Motor neuron (in vitro differentiated cells): ENCODE data around the gene ST3GAL4. TPM values are rescaled to one million over a fixed set of nuclear protein-coding genes. Genes with fewer than 3 reads are reported as not detected.
"Not testable (repeated sequence)": the region's sequence is repeated elsewhere in the genome, so short reads cannot be mapped to it uniquely, and the experiment has no call there.

Experiments used
- ATAC-seq, 8 experiments: fragments of 200-7000 bp; cut with Tn5 transposase; replicated peaks in 6 of 8; 2 replicates each; pipeline ENCODE4 v1.8.0; 2021; ENCODE audit warnings: mild to moderate bottlenecking in 8 of 8, moderate library complexity in 8 of 8
- H3K27ac ChIP-seq, 2 donors: fragments of 250-450 bp; sonication (Bioruptor Pico); 2 replicates each; pipeline ENCODE4 v1.9.0; 2021; ENCODE audit warnings: antibody characterized with exemption in 2 of 2, mild to moderate bottlenecking in 2 of 2, moderate library complexity in 1 of 2
- H3K4me1 ChIP-seq, 2 donors: fragments of 250-450 bp; sonication (Bioruptor Pico); replicated peaks in 1 of 2; 2 replicates each; pipeline ENCODE4 v1.6.1; 2021; ENCODE audit warnings: antibody characterized with exemption in 2 of 2, mild to moderate bottlenecking in 2 of 2, moderate library complexity in 1 of 2
- H3K4me3 ChIP-seq, 5 donors: fragments of 250-450 bp; sonication (Bioruptor Pico); 2 replicates each; pipeline ENCODE4 v1.9.0; 2021; ENCODE audit warnings: antibody characterized with exemption in 5 of 5, mild to moderate bottlenecking in 5 of 5, moderate library complexity in 4 of 5
- whole genome bisulfite sequencing, 10 experiments: fragments of 450-650 bp; shearing (Covaris generic); methylation state at CpG; one replicate each; pipeline ENCODE4 v1.0.0; 2022; 5-methylcytosine and 5-hydroxymethylcytosine counted together
- in situ Hi-C, 9 experiments: fragments of 400-800 bp; cut with MboI; loops; one replicate each; pipeline ENCODE4 v1.15.0; 2021; ENCODE audit warnings: low sequenced_read_pairs in 9 of 9, low pct_unique_long_range_greater_than_20kb in 2 of 9; ENCODE audit not compliant: unreplicated experiment in 9 of 9
- total RNA-seq, 8 experiments: library from RNA; unstranded; fragments of 300-600 nt; gene quantifications; 2 replicates each; pipeline versions ENCODE4 v1.2.3 to v1.2.4, GENCODE V29; 2022

Gene ST3GAL4
- total RNA-seq, 8 experiments from 2014 or later = 5.6 to 98.9 (median 11.3) TPM

DNA sequence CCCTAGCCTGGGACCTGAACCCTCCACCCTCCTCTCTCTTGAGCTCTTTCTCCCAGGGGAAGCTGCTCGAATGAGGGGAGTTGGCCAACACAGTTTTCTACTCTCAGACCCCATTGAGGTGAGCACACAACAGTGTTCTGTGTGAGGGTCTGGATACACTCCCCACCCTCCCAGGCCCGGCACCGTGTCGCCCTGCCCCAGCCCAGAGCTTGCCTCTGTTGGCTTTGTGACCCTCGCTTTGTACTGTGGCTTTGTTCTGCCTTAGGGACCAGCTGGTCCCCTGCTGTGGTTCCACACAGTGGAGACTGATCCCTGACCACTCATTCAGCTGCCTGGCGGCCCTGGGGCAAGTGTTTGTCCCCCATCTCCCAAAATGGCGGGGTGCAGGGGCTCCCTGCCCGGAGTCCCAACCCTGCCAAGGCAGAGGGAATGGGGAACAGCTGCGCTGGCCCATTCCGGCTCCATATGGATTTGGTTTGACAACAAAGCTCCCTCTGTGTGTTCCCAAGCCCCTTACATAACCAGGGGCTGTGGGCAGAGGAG, 8.3 kb downstream of the ST3GAL4 start:
- in situ Hi-C loops = no loop called here
- Histone ChIP-seq H3K4me1 (peaks cover 0 to 7% of the 10 kb centered on the region in 2 donors), H3K27ac (no peak overlapping the region), H3K4me3 (no peak overlapping the region)
- ATAC-seq = peak in 2 of 8 experiments; percentile 10 to 35
- WGBS, 10 experiments = 100% methylated on average over 1 of the region's 10 CpGs; no CpG with 5 or more reads in 9 of the 10 experiments

- ATAC-seq, H3K27ac ChIP-seq, in situ Hi-C loops, H3K4me3 ChIP-seq, H3K4me1 ChIP-seq: not testable (repeated sequence)
- no CpG with 5 or more reads among the region's 9 CpGs for WGBS, 10 experiments
Observed at GRCh38 chr11:126364735-126365134, 9.2 kb downstream of the ST3GAL4 start.

DNA sequence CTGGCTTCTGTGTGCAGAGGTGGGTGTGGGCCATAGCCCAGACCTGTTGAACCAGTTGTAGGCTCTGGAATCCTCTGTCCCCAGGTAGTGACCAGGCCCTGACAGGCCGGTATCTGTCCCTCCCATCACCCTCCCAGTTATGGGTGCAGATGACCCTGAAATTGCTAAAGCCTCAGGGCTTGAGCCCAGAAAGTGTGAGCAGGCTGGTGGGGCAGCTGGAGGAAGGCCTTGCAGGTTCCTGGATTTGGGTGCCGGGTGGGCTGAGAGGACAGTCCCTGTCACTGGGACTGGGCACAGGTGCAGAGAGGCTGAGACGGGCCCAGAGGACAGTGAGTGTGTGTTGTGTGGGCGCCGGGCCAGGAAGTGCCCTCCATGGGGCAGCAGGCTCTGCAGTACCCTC, 10.0 kb downstream of the ST3GAL4 start:
- H3K27ac ChIP-seq, H3K4me1 ChIP-seq, in situ Hi-C loops, H3K4me3 ChIP-seq: not testable (repeated sequence)
- WGBS, 10 experiments = no CpG with 5 or more reads among the region's 5 CpGs
- ATAC-seq = peak in 1 of 8 experiments; percentile 4

- peak in 7 of 8 experiments; percentile 12 to 83 (median 64) for ATAC-seq
- in situ Hi-C loops = no loop called here
- WGBS, 10 experiments = 69 to 100% (median 92%) methylated on average over 1 to 5 of the region's 19 CpGs; no CpG with 5 or more reads in 7 of the 10 experiments
Observed at GRCh38 chr11:126366064-126366822, 10.8 kb downstream of the ST3GAL4 start.

DNA sequence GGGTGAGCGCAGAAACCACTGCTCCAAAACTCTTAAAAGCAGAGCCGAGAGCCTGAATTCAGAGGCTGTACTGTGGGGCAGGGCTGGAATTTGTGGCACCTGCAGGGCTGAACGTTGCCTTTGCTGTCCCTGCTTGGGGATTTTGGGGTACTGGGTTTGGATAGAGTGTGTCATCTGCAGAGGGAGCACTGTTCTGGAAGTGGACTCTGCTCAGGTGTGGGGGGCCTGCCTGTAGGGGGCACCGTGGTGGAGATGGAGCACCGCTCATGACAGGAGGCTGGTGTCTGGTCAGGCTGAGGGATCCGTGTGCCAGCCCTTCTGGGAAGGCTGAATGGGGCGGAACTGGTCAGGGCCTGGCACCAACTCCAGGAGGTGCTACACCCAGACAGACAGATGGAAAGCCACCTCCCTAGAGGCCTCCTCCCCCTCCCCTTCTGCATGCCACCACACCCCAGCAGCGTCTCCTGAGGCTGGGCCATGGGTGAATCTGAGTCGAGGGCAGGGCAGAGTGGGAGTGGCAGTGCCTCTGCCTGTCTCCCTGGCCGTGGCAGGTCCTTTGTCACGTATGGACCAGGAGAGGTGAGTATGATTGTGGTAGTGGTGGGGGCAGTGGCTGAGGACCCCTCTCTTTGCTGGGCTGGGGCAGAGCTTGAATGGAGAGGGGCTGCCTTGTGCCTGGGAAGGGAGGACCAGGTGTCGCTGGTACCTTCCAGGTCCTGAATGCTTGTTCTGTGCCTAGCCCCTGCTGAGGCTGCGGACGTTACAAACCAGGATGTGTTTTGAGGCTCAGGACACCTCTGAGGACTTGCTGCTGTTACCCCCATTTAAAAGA, 11.6 kb downstream of the ST3GAL4 start:
- H3K27ac ChIP-seq, in situ Hi-C loops, H3K4me3 ChIP-seq, H3K4me1 ChIP-seq: not testable (repeated sequence)
- peak in 4 of 8 experiments; percentile 24 to 71 (median 58) for ATAC-seq
- WGBS, 10 experiments = 0 to 100% (median 78%) methylated on average over 1 to 3 of the region's 14 CpGs; no CpG with 5 or more reads in 4 of the 10 experiments

More at GRCh38 chr11:126366064-126366822, 10.8 kb downstream of the ST3GAL4 start:
- no peak overlapping the region for H3K27ac ChIP-seq
- no peak overlapping the region for H3K4me3 ChIP-seq
- H3K4me1 ChIP-seq = peaks cover 0 to 7% of the 10 kb centered on the region in 2 donors

DNA sequence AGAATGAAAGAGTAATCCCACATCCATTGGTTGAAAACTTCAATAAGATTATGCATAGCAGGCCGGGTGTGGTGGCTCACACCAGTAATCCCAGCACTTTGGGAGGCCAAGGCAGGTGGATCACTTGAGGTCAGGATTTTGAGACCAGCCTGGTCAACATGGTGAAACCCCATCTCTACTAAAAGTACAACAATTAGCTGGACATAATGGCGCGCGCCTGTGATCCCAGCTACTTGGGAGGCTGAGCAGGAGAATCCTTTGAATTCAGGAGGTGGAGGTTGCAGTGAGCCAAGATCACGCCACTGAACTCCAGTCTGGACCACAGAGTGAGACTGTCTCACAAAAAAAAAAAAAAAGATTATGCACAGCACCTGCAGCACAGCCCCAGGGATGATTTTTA, 12.3 kb downstream of the ST3GAL4 start:
- in situ Hi-C loops, H3K4me3 ChIP-seq, H3K4me1 ChIP-seq, ATAC-seq, H3K27ac ChIP-seq: not testable (repeated sequence)
- whole genome bisulfite sequencing, 10 experiments = 100% methylated on average over 1 to 4 of the region's 5 CpGs; no CpG with 5 or more reads in 5 of the 10 experiments

DNA sequence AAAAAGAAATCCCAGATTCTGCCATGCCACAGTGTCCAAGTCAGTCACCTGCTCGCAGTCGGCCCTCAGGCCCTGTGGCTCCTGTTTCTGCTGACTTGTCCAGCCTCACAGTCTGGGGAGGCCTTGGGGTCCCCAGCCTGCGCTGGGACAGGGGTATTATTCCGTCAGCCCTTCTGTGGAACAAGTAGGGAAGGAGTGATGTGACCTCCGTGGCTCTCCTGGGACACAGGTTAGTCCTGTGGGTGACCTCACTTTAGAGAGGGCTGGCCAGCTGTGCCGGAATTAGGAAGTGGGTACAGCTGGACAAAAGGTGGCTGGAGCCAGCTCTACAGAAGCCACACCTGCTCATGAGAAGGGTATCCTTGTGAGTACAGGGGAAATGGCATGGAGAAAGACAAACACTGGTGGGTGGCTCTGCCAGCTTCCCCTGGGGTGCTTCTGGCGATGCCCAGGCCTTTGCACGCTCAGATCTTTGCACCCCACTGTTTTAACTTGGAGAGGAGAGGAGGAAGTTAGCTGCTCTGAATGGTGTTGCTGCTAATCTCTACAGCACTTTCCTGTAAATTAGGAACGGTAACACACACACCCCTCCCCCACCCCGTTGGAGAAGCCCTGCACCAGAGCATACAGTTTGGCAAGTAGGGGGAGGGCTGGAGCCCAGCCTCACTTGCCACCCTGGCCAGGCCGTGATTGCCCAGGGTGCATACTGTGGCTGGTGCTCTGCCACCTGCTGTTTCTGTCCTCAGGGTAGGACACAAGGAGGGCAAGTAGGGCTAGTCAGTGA, 13.0 kb downstream of the ST3GAL4 start:
- H3K4me3 ChIP-seq, H3K27ac ChIP-seq, ATAC-seq, H3K4me1 ChIP-seq, in situ Hi-C loops: not testable (repeated sequence)
- 87% methylated on average over 3 of the region's 11 CpGs; no CpG with 5 or more reads in 9 of the 10 experiments for WGBS, 10 experiments

GRCh38 chr11:126370016-126370415, 14.5 kb downstream of the ST3GAL4 start:
- in situ Hi-C loops = no loop called here
- H3K4me1 ChIP-seq = peaks cover 0 to 7% of the 10 kb centered on the region in 2 donors
- no peak for ATAC-seq
- H3K27ac ChIP-seq = no peak overlapping the region
- no peak overlapping the region for H3K4me3 ChIP-seq
- WGBS, 10 experiments = 75 to 100% (median 97%) methylated on average over 1 to 3 of the region's 3 CpGs; no CpG with 5 or more reads in 2 of the 10 experiments

GRCh38 chr11:126371595-126371994, 16.1 kb downstream of the ST3GAL4 start:
- ATAC-seq = no peak
- Histone ChIP-seq H3K4me3 (no peak overlapping the region), H3K4me1 (peaks cover 0 to under 1% of the 10 kb centered on the region in 2 donors), H3K27ac (no peak overlapping the region)
- in situ Hi-C loops = no loop called here
- 83 to 98% (median 91%) methylated on average over 2 to 7 of the region's 7 CpGs; no CpG with 5 or more reads in 3 of the 10 experiments for WGBS, 10 experiments

GRCh38 chr11:126373389-126374066, 18.0 kb downstream of the ST3GAL4 start:
- H3K4me3 ChIP-seq, in situ Hi-C loops, H3K4me1 ChIP-seq, H3K27ac ChIP-seq: not testable (repeated sequence)
- WGBS, 10 experiments = no CpG with 5 or more reads among the region's 12 CpGs
- ATAC-seq = peak in 4 of 8 experiments; percentile 21 to 62 (median 38)

- 80 to 95% (median 90%) methylated on average over 1 to 5 of the region's 28 CpGs; no CpG with 5 or more reads in 5 of the 10 experiments for WGBS, 10 experiments
- H3K27ac ChIP-seq, in situ Hi-C loops, ATAC-seq, H3K4me3 ChIP-seq, H3K4me1 ChIP-seq: not testable (repeated sequence)
Observed at GRCh38 chr11:126374562-126375300, 19.2 kb downstream of the ST3GAL4 start.
